ENCODE data around the gene MIB2.

DNA sequence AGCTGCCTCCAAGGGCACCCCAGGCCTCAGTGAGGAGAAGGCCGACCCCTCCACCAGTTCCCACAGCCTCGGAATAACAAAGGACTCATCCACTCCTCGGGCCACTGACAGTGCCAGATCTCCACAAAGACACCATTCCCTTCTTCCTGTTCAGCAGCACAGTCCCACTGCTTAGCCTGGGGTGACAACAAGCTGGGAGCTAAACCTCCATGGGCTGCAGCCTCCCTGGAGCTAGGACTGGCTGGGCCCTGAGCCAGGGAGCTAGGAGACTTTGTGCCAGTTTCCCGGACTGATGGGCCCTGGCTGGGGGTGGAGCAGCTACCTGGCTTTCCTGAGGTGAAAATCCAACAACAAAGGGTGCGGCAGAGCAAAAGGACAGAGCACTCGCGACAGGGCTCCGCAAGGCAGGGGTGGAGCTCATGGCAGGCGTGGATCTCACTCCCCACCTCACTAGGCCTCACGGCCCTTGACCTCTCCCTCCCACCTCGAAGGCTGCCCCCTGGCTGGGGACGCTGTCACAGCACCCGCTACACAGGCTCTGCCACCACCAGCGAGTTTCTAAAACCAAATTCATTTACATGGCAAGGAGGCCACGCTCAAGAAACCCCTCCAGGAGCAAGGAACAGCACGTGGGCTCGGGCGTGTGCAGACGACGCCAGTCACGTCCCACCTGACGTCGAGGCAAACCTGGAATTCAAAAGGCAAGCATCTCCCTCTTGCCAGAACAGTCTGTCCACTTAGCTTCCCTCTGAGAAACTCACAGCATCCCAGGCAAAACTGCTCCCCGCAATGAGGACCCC is 63.5 kb downstream of the MIB2 start:
- TF ChIP-seq, protein P1, sequence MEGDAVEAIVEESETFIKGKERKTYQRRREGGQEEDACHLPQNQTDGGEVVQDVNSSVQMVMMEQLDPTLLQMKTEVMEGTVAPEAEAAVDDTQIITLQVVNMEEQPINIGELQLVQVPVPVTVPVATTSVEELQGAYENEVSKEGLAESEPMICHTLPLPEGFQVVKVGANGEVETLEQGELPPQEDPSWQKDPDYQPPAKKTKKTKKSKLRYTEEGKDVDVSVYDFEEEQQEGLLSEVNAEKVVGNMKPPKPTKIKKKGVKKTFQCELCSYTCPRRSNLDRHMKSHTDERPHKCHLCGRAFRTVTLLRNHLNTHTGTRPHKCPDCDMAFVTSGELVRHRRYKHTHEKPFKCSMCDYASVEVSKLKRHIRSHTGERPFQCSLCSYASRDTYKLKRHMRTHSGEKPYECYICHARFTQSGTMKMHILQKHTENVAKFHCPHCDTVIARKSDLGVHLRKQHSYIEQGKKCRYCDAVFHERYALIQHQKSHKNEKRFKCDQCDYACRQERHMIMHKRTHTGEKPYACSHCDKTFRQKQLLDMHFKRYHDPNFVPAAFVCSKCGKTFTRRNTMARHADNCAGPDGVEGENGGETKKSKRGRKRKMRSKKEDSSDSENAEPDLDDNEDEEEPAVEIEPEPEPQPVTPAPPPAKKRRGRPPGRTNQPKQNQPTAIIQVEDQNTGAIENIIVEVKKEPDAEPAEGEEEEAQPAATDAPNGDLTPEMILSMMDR (IDR thresholded peaks at IDR 0.05) = no peak
- TF ChIP-seq POLR2A (IDR thresholded peaks at IDR 0.05) = no peak
- TF ChIP-seq POLR2AphosphoS5 (IDR thresholded peaks at IDR 0.05; ENCODE audit: insufficient read depth in 1 of 2, low read depth in 1 of 2) = no peak

Measured in vagina (tissue), 2 donors.